ENCODE results near the gene ARSK. TPM values are rescaled to one million over a fixed set of nuclear protein-coding genes. Genes with fewer than 3 reads are reported as not detected.
A peak's percentile ranks its signal among the peaks of the same experiment; 100 is the strongest.

Gene ARSK
- total and polyA plus RNA-seq, 2 of the 13 experiments (the other 11 are each of a cell fraction or from before 2014, with no cell fraction given), result 7.9 TPM

DNA sequence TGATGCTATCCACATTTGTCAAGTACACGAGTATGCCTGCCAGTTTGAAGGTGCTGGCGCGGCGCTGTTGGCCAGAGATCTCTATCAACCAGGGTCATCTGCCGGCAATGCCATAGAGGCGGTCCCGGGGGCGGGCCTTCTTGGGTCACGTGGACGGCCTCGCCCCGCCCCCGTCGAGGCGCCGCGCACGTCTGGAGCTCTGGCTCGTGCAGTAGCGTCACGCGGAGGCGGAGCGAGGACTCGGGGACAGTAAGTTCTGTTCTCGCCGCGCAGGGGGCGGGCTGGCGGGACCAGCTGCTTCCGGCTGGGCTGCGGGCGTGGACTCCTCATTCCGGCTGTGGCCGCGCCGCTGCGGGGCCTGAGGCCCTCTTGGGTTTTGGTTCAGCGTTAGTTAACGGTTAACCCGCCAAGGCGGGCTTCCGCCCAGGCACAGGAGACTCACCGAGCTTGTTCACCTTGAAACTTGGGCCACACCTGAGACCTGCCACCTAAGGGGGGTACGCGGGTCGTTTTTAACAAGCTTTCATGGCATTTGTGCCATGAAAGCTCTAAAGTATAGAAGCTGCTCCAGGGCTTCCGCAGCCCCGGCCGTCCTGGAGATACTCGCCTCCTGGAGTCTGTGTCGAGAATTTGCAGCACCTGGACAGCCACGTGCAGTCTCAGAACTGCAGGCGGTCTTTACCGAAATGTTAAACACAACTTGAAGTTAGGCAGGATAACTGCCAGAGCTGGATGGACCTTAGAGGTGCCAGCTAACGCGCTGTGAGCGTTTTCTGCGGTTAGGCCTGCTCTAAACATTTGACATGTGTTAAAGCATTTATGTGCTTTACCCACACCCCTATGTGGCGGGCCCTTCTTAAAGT lies 91.9 kb downstream of the ARSK start, which contains the start of gene RFESD (continued):
- TF ChIP-seq ZBTB39 (CRISPR knock-in tag; IDR thresholded peaks at IDR 0.05) (0 out of 2 replicates have a peak, but pooled peaks have one; percentile 59), NFRKB (IDR thresholded peaks at IDR 0.05) (no peak), SMYD3 (CRISPR knock-in tag; IDR thresholded peaks at IDR 0.05) (peak; percentile 34), PAX8 (CRISPR knock-in tag; IDR thresholded peaks at IDR 0.05; ENCODE audit: borderline replicate concordance) (no peak), ATF5 (CRISPR knock-in tag; IDR thresholded peaks at IDR 0.05; ENCODE audit: low read depth) (no peak; the same call in 1 of the 2 replicates), HMG20B (CRISPR knock-in tag; conservative IDR thresholded peaks at IDR 0.05) (peak; percentile 63; the same call in 1 of the 2 replicates), SAP130 (CRISPR knock-in tag; IDR thresholded peaks at IDR 0.05; ENCODE audit: low read depth) (peak; percentile 95), STAT6 (CRISPR knock-in tag; IDR thresholded peaks at IDR 0.05; ENCODE audit: borderline replicate concordance) (peak; percentile 80; the same call in 1 of the 2 replicates), ZNF597 (CRISPR knock-in tag; IDR thresholded peaks at IDR 0.05) (no peak)
- TF ChIP-seq, protein P1, sequence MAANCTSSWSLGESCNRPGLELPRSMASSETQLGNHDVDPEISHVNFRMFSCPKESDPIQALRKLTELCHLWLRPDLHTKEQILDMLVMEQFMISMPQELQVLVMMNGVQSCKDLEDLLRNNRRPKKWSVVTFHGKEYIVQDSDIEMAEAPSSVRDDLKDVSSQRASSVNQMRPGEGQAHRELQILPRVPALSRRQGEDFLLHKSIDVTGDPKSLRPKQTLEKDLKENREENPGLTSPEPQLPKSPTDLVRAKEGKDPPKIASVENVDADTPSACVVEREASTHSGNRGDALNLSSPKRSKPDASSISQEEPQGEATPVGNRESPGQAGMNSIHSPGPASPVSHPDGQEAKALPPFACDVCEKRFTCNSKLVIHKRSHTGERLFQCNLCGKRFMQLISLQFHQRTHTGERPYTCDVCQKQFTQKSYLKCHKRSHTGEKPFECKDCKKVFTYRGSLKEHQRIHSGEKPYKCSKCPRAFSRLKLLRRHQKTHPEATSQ (CRISPR knock-in tag; IDR thresholded peaks at IDR 0.05; ENCODE audit: borderline replicate concordance), result peak; percentile 77; the same call in 1 of the 2 replicates
- TF ChIP-seq, protein P2, sequence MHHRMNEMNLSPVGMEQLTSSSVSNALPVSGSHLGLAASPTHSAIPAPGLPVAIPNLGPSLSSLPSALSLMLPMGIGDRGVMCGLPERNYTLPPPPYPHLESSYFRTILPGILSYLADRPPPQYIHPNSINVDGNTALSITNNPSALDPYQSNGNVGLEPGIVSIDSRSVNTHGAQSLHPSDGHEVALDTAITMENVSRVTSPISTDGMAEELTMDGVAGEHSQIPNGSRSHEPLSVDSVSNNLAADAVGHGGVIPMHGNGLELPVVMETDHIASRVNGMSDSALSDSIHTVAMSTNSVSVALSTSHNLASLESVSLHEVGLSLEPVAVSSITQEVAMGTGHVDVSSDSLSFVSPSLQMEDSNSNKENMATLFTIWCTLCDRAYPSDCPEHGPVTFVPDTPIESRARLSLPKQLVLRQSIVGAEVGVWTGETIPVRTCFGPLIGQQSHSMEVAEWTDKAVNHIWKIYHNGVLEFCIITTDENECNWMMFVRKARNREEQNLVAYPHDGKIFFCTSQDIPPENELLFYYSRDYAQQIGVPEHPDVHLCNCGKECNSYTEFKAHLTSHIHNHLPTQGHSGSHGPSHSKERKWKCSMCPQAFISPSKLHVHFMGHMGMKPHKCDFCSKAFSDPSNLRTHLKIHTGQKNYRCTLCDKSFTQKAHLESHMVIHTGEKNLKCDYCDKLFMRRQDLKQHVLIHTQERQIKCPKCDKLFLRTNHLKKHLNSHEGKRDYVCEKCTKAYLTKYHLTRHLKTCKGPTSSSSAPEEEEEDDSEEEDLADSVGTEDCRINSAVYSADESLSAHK (CRISPR knock-in tag; IDR thresholded peaks at IDR 0.05; ENCODE audit: borderline replicate concordance), result no peak

Measured in HepG2 (cell line).